ENCODE measurements around the gene FAM174C.

DNA sequence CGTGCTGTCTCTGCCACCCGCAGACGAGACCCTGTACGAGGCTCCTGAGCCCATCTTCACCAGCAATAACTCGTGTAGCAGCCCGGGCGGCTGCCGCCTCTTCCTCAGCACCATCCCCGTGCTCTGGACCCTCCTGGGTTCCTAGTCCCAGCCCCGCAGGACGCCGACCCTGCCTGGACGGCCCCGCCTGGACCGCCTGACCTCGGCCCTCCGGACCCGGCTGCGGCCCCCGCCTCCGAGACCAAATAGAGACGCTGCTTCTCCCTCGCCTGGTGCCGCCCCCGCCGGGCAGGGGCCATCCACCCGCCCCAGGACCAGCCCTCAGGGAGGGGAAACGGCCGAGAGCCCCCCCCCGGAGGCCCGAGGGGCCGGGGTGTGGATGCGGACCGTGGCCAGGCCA lies 24.5 kb downstream of the FAM174C start:
- TF ChIP-seq, protein P1, sequence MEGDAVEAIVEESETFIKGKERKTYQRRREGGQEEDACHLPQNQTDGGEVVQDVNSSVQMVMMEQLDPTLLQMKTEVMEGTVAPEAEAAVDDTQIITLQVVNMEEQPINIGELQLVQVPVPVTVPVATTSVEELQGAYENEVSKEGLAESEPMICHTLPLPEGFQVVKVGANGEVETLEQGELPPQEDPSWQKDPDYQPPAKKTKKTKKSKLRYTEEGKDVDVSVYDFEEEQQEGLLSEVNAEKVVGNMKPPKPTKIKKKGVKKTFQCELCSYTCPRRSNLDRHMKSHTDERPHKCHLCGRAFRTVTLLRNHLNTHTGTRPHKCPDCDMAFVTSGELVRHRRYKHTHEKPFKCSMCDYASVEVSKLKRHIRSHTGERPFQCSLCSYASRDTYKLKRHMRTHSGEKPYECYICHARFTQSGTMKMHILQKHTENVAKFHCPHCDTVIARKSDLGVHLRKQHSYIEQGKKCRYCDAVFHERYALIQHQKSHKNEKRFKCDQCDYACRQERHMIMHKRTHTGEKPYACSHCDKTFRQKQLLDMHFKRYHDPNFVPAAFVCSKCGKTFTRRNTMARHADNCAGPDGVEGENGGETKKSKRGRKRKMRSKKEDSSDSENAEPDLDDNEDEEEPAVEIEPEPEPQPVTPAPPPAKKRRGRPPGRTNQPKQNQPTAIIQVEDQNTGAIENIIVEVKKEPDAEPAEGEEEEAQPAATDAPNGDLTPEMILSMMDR (IDR thresholded peaks at IDR 0.05; ENCODE audit: low read depth, low read length), result no peak
- no peak for TF ChIP-seq EZH2phosphoT487 (IDR thresholded peaks at IDR 0.05; ENCODE audit: low read depth)

All from OCI-LY3 (cell line).